Fibroblast of the conjunctiva (primary cell): ENCODE results near the gene BCAS3.
A peak's percentile ranks its signal among the peaks of the same experiment; 100 is the strongest.

ENCODE experiments used
- DNase-seq: peaks from one replicate; pipeline ENCODE4 v3.0.0-alpha.2; 2010; ENCODE audit warnings: low read depth

The BCAS3 gene

DNA sequence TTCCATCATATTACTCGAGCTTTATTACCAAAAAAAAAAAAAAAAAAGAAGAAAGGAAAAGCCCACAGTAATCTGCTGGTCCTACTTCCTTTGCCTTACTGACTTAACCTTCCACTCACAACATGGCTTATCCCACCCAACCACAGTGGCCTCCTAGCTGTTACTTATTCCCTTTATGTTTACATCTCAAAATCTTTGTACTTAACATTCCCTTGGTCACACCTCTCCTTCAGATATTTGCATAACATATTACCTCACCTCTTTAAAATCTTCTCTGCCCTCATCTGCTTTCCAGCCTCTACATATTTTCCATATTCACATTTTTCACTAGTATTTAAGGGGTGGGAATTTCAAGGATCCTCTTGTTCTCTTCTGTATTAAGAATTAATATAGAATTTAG lies 395.0 kb downstream of the BCAS3 start:
- DNase-seq, result no peak

DNA sequence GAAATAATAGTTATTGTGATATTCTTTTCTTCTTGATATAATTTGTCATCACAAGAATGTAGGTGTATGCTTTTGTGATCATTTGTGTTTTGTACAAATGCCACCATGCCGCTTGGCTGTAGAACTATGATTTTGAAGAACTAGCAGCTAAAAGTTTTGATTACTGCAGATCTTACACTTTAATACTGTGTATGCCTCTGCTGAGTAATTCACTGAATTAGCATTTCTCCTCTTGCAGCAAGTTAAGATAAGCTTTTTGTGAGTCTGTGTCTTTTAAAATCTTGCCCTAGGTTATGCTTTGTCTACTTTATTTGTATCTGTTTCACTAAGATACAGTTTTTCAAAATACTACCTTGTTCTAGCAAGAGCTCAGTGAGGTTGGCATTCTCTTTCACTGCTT lies 395.5 kb downstream of the BCAS3 start:
- DNase-seq, result no peak

DNA sequence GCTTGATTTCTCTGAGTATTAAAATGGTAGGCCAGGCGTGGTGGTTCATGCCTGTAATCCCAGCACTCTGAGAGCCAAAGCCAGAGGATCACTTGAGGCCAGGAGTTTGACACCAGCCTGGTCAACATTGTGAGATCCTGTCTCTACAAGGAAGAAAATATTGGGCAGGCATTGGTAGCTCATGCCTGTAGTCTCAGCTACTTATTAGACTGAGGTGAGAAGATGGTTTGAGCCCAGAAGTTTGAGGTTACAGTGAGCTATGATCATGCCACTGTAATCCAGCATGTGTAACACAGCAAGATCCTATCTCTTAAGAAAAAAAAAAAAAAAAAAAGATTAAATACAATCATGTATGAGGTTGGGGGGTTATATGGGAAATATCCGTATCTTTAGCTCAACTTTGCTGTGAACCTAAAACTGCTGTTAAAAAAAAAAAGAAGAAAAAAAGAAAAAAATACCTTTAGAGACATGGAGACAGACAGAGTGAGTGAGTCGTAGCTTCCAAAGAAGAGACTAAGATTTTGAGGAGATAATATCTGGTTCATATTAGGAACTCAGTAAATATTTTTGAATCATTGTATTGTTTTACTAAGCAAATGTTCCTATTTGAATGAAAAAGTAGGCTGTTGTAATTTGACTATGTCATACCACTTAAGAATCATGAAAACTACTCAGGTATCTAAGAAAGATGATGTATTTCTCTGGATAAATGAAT lies 396.3 kb downstream of the BCAS3 start:
- no peak for DNase-seq

DNA sequence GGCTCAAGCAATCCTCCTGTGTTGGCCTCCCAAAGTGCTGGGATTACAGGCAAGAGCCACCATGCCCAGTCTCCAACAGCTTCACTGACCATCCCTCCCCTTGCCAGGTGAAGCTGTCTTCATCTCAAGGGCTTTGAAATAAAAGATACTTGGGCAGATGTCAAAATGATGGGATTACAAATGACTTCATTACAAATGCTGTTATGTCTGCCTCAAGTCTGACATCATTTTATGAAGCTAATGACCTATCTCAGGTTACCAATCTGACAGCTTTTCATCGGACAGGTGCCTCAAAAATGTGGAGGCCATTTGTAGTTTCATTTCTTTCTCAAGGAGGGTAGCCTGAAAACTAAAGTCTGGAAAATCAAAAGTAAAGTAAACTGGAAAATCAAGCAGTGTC lies 398.3 kb downstream of the BCAS3 start:
- DNase-seq, result no peak

DNA sequence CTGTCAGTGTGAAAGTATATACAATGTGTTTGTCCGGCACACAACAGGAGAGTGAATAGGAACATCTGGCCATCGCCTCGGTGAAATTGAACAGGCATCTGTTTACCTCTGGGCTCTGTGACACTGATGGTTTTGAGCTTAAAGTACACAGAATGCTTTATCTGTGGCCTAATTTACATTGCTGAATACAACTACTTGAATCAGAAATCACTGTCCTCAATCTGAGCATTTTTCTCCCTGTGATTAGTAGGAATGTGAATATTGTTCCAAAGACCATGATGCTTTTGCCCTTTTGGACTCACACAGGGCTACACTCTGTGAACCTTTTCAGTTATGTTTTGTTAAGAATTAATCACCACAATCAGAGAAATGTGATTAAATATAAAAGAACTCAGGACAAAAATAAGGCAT lies 399.0 kb downstream of the BCAS3 start:
- DNase-seq, result no peak

DNA sequence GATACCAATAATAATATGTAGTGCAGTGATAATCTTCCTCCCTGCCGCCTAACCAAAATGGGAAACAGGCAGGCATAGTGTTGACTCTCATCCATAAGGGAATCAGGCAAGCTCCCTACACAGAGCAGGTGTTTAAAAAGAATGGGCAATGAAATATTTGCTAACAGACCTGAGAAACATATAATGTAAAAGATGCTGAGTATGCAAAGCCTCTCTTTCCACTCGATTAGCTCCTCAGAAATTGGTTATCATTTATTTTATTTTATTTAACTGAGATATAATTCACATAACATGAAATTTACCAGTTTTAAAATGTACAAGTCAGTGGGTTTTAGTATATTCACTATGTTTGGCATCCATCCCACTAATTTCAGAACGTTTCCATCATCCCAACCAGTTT lies 404.3 kb downstream of the BCAS3 start:
- no peak for DNase-seq

DNA sequence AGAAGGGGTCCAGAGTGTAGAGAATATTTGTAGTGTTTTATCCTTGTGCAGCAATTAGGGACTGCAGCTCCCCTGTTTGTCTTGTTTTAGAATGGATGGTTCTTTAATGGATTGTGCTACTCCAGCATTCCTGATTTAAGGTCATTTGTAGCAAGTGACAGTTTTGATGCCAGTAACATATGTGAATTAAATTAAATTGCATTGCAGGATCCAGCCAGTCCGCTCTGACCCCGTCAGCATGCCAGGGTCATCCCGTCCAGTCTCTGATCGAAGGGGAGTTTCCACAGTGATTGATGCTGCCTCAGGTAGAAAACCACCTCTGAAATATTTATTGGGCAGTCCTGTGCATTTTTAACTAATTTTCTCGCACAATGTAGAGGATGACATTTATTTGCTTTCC lies 406.6 kb downstream of the BCAS3 start:
- DNase-seq, result no peak

DNA sequence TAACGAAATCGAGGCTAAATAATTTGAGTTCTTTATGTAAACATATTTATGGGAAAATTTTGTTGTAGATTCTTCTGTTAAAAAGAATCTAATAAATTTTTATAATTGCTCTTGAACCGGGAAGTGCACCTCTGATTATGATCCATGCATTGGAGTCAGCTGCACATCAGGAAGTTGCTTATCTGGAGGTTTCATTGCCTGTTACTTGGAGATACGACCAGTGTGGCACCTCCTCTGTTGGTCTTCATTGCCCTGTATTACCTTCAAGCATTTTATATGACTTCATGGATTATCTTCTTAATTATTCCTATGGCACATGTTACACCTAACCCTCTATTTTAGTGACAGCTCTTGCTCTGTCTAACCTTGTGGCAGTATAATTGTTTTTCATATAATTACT lies 409.4 kb downstream of the BCAS3 start:
- no peak for DNase-seq

DNA sequence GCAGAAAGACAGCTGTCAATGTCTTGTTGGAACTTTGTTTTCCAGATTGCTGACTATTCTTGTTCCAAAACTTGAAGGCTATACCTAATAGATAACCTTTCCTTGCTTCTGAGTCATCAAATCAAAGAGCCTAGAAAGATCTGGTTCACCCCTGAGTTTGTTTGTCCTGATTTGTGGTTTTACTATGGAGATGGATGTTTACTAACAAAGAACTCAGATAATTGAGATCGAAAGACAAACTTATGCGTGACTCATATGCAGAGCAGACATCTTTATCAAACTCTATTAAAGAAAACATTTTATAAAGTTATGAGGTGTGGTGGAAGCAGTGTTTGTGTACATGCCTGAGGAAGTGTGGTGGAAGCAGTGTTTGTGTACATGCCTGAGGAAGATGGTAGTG lies 410.9 kb downstream of the BCAS3 start:
- DNase-seq, result no peak

DNA sequence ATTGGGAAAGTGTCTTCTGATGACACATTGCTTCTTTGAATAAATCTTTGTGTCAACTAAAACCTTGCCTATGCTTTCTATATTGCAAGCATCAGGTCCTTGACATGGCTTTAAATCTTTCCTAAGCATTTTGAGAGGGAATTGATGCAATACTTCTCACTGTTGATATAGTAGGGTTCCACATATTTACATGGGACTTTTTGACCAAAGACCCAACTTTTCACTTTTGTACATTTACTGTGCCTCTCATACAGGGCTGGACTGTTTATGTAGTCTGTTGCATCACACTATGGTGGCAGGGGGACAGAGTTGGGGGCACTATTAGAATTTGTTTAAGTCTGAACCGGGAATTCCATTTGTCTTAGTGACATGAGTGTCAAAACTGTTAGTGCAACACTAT lies 413.4 kb downstream of the BCAS3 start:
- no peak for DNase-seq

DNA sequence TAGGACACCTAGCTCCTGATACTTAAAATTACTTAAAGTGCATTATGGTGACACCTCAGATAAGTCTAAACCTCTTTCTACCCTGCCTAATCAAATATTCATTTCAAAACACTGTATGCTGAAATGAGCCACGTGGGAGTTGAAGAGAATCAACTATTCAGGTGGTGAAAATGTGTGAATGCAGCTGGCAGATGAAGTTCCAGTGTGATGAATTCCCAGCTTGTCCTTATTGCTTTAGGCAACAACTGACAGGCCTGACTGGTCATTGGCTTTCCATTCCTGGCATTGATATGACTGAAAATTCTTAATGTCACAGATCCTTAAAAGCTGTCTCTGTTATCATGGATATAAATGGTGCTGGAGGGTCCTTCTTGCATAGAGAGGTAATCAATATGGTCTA lies 420.1 kb downstream of the BCAS3 start:
- DNase-seq, result no peak

DNA sequence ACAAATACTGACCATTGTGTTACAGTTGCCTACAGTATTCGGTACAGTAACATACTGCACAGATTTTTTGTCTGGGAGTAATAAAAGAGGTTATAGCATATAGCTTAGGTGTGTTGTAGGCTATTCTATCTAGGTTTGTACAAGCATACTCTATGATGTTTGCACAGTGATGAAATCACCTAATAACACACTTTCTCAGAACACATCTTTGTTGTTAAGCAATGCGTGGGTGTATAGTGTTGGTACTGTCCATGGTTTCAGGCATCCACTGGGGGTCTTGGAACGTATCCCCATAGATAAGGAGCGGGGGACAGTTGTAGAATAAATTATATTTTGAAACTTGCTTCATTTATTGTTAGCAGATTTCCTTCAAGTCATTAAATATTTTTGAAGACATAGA lies 428.7 kb downstream of the BCAS3 start:
- DNase-seq, result no peak

DNA sequence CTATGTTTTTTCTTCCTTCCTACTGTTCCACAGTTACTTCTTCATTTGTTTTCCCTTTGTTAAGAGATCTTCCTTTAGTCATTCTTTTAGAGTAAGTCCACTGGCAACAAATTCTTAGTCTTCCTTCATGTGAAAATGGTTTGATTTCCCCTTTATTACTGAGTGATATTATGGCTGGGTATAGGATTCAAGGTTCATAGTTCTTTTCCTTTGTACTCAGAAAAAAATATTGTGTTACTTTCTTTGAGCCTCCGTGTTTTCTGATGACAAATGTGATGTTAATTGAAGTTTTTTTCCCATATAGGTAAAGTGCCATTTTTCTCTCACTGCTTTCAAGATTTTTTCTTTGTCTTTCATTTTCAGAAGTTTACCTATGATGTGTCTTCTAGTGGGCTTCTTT lies 438.9 kb downstream of the BCAS3 start:
- DNase-seq, result no peak

DNA sequence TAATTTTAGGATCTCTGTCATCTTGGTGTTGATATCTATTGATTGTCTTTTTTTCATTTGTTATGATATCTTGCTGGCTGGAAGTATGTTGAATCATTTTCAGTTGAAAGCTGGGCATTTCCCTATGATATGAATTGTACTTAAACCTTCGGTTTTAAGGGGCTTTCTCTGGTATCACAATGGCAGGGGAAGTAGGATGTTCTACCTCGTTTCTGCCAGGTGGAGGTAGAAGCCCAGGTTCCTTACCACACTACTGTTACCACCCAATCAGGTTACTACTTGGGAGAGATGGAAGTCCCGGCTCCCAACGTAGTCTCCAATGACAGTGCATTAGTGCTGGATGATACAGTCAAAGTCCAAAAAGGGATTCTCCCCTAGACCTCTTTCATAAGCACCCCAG lies 440.3 kb downstream of the BCAS3 start:
- no peak for DNase-seq

DNA sequence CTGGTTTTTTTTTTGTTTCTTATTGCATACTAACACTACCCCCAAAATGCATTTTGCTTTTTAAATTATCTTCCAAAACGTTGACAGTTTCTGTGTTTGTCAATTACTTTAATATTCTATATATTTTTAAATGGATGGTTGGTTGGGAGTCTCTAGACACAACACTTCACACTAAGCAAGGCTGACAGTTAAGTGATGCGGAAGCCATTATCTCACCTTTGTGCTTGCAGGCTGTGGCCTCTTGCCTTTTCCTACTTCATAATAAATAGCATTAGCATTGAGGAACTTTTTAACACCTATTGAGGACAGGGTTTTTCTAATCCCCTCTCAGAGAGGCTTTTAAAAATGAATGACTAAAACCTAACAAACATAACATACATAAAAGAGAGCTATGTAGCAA lies 441.2 kb downstream of the BCAS3 start:
- DNase-seq, result no peak

DNA sequence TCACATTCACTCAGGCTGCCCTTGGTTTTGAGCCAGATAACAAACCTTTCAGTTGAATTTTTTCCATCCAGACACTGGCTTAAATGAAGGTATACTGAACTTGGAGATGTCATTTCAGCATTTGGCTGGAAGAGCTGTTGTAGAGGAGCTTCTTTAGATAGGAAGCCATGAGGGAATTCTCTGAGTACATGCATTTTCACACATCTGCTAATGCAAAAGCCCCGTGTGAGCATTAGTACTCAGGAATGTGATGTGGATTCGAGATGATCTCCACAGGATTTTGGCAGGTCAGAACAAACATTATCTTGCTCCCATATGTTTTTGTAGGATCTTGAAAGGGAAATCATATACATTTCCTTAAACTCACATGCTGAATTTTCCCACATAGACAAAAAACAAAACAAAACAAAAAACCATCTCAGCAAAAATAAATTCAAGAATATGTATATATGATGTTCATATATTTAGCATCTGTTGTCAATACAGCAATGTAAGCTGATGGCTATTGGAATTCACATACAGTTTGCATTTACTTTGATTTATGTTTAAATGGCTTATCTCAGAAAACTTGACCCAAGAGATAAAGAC lies 444.8 kb downstream of the BCAS3 start:
- no peak for DNase-seq

DNA sequence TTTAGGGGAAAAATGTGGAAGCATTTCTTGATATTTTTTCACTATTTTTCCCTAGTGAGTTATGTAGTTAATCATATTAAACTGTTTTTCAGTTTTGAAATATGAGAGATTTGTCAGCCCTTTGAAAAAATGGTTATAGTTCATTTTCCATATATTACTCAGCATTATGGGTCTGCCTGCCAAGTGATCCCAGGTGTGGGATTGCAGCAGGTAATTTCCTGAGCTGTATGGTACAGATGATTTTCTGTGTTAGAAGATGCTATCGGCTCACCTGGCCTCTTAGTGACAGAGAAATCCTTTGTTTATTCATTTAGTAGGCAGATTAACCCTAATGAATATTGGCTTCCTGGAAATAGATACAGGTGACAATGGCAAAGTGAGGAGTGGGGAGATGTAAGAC lies 446.9 kb downstream of the BCAS3 start:
- no peak for DNase-seq

DNA sequence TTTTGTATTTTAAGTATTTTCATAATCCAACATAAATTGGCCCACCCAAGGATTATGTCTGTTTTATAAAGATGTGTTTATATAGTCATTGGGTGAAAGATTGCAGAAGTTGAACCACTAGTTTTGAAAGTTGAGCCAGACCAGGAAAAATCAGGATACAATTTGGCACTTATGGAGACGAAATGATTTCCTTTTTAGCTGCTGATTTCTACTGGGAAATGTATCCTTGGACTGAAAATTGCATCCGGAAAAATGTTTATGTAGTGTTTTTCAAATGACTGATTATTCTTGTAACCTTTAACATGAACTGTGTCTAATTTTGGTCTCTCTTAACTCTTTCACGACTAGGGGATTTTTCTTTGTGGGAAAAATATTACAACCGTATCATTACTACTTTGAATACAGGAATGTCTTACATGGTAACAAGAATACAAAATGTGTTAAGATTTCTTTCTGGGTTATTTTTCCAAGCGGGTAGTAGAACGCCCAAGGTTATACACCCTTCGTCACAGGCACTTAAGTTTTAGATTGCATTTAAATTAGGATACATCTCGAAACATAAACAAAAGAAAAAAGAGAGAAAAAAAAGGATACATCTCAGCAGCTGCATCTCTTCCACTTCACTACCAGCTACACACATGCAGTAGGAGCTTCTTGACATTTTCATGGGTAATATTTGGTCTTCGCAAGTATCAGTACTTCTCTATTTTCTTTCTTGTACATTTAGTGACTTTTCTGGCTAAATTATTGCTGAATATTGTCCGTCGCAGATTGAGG lies 449.0 kb downstream of the BCAS3 start:
- DNase-seq, result no peak

DNA sequence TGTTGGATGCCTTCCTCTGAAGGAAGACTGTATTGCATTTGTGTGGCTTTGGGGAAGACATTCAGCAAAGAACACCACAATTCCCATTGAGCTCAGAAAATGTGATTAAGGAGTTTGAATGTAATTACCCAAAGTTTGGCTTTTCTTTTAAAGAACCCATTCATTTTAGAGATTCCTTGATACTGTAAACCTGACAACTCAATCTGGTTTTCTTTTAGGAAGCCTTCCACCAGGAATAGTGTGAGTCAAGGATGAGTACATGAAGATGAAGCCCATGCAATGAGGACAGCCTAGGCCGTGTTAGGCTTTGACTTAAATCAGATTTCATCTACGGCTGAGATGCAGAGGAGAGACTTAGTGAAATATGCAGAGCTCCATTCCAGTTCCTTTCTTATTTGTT lies 450.3 kb downstream of the BCAS3 start:
- no peak for DNase-seq

DNA sequence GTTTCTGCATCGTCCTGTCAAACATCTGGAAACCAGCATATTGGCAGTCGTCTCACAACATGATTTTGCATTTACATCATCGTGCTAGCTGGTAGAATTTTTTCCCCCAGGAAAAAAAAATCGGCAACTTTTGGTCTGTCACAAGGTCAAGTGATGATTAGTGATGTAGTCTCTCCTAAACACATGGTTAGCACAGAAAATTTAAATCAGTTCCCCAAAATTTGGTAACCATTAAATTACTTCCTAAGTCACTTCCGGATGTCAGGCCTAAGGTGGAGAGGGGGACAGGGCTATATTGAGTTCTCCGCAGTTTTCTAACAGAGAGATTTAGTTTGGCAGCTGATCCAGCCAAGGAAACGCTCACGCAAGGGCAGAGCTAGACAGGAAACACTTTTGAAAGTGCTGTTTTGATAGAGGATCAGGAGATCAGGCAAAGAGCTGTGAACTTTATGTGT lies 451.0 kb downstream of the BCAS3 start:
- DNase-seq, result peak; percentile 34

DNA sequence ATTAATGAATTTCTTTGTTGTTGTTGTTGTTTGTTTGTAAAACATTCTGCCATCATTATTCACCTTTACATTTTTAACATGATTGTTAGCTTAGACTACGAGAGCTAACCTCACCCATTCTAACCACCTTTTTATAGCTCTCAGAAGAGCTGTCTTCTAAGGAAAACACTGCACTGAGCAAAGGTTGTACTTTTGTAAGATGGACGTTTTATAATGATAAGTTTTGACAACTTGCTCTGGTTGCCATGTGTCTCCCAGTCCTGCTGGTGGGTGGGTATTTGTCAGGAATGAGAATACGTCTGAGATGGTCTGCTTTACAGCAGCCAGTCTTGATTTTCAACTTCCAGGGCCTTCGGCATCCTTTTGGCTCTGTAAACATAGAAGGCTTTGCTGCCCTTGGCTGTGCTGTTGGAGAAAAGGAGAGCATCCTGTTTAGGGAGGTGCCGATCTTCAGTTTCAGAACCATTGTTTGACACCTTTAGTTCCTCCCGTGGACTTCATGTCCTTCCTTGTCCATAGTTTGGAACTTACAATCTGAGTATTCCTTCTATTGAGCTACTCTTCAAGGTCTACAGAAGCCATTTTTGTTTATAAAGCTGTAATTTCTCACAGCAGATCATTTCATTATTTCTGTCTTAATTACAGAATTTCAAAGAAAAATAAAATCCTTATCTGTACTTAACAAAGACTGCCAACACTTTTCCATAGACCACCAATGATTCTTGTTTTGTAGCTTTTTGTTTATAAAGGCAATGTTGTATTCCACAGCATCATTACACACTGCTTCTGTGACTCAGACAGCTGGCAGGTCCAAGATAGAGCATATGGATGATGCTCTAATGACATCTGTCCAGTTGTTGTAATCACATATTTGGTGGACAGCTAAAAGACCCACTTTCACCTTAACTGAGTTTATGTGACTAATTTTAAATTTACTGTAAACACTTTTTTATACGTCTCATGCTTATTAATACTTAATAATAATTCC lies 451.9 kb downstream of the BCAS3 start:
- no peak for DNase-seq

DNA sequence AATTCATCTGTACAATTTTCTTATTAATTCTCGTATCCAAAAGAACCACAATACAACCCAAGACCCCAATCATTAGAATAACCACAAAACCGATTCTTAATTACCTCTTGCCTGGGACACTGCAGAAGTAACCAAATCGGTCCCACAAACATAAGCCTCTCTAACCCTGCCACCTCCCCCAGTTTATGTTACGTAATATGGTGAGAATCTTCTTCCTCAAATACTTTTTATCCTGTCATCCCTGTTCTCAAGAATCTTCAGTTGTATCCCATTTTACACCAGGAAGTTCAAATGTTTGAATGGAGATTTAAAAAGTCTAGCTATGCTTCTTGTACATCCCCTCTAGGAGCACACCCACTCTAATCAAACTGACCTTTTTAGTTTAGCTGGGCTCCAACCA lies 452.7 kb downstream of the BCAS3 start:
- no peak for DNase-seq
